ENCODE results near the gene SEMG1.

- no peak for TF ChIP-seq EP300 (IDR thresholded peaks at IDR 0.05)
- no peak for TF ChIP-seq CTCF (IDR thresholded peaks at IDR 0.05)
- no peak for TF ChIP-seq POLR2A (IDR thresholded peaks at IDR 0.05)
These were observed 50.3 kb downstream of the SEMG1 start for GRCh38 chr20:45257161-45257560.
